ENCODE results near the gene FAM9C.

GRCh38 chrX:13091111-13091765, 46.8 kb upstream of the FAM9C start:
- no peak for TF ChIP-seq EZH2 (IDR thresholded peaks at IDR 0.05; ENCODE audit: low read length, missing control alignments)
- no peak for TF ChIP-seq CTCF (conservative IDR thresholded peaks at IDR 0.05 in 1 of 2, IDR thresholded peaks at IDR 0.05 in 1 of 2; ENCODE audit: low read depth in 1 of 2, low read length in 2 of 2)

Data from fibroblast of lung (primary cell).